GM13976 (cell line): ENCODE measurements around the gene DHRS11.
"Not testable (repeated sequence)": the region's sequence is repeated elsewhere in the genome, so short reads cannot be mapped to it uniquely, and the experiment has no call there.

Source experiments
- DNase-seq: peaks from one replicate; pipeline ENCODE4 v3.0.0; 2012; ENCODE audit warnings: low spot score
- in situ Hi-C: fragments of 300-500 bp; cut with MboI; formaldehyde crosslinking; loops from one replicate; pipeline ENCODE4 v1.12.0; 2022; ENCODE audit warnings: low sequenced_read_pairs, mixed read lengths, inconsistent platforms; ENCODE audit not compliant: unreplicated experiment
- TF ChIP-seq, protein P1 (sequence below): IDR thresholded peaks from 2 replicates; pipeline ENCODE4 v1.5.1; 2012; ENCODE audit warnings: borderline replicate concordance, mild to moderate bottlenecking; ENCODE audit not compliant: insufficient read depth; ENCODE audit errors: extremely low read depth, missing control alignments, control extremely low read depth

Gene DHRS11

DNA sequence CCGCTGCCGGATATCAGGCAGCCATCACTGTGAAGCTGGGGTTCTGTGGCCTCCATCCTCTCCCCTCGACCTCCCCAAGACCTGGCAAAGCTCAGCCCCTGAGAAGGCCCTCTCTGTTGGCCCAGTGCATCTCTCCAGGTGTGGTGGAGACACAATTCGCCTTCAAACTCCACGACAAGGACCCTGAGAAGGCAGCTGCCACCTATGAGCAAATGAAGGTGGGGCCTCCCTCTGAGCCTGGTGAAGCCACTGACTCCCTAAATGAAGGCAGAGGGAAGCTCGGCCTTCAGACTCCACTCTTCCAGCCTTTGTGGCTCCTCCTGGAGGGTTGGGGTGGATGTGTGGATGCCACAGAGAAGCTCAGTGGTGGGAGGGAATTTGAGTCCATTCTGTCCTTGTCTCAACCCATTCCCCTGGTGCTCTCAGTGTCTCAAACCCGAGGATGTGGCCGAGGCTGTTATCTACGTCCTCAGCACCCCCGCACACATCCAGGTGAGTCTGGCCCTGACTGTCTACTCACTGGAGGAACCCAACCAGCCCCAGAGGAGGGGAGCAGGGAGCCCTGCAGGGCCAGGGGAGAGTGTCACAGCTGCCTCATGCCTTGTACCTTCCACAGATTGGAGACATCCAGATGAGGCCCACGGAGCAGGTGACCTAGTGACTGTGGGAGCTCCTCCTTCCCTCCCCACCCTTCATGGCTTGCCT is 8.0 kb downstream of the DHRS11 start:
- TF ChIP-seq, protein P1, sequence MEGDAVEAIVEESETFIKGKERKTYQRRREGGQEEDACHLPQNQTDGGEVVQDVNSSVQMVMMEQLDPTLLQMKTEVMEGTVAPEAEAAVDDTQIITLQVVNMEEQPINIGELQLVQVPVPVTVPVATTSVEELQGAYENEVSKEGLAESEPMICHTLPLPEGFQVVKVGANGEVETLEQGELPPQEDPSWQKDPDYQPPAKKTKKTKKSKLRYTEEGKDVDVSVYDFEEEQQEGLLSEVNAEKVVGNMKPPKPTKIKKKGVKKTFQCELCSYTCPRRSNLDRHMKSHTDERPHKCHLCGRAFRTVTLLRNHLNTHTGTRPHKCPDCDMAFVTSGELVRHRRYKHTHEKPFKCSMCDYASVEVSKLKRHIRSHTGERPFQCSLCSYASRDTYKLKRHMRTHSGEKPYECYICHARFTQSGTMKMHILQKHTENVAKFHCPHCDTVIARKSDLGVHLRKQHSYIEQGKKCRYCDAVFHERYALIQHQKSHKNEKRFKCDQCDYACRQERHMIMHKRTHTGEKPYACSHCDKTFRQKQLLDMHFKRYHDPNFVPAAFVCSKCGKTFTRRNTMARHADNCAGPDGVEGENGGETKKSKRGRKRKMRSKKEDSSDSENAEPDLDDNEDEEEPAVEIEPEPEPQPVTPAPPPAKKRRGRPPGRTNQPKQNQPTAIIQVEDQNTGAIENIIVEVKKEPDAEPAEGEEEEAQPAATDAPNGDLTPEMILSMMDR, result no peak
- DNase-seq, result no peak
- in situ Hi-C loops, result loop anchor here (25.0 kb wide), 1 partner anchor 638 kb away; no protein-coding TSS in a partner anchor

DNA sequence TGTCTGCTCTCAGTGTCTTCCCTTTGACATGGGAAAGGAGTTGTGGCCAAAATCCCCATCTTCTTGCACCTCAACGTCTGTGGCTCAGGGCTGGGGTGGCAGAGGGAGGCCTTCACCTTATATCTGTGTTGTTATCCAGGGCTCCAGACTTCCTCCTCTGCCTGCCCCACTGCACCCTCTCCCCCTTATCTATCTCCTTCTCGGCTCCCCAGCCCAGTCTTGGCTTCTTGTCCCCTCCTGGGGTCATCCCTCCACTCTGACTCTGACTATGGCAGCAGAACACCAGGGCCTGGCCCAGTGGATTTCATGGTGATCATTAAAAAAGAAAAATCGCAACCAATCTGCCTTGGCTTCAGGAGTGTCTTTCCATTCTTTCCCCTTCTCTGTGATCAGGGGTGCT is 8.8 kb downstream of the DHRS11 start:
- no peak for DNase-seq
- in situ Hi-C loops, result loop anchor here (25.0 kb wide), 1 partner anchor 637 kb away; no protein-coding TSS in a partner anchor

DNA sequence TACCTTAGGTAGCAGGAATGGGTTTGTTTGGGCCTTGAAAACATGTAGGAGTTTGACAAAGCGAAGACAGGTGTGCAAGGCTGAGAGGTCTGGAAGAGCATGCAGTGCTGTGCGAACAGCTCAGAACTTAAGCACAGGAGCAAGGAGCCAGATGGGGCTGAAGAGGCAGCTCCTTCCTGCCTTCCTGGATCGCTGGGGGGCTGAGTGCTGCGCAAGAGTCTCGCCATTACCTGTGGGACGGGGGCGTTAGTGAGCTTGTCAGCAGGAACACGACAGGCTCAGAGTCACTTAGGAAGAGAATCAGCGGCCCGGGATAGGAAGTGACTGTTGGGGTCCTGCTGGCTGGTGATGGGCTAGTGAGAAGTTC is 9.2 kb downstream of the DHRS11 start:
- TF ChIP-seq, protein P1, result no peak
- no peak for DNase-seq
- in situ Hi-C loops, result loop anchor here (25.0 kb wide), 1 partner anchor 636 kb away; no protein-coding TSS in a partner anchor

More for the DNA sequence above, 8.8 kb downstream of the DHRS11 start:
- TF ChIP-seq, protein P1, result no peak

DNA sequence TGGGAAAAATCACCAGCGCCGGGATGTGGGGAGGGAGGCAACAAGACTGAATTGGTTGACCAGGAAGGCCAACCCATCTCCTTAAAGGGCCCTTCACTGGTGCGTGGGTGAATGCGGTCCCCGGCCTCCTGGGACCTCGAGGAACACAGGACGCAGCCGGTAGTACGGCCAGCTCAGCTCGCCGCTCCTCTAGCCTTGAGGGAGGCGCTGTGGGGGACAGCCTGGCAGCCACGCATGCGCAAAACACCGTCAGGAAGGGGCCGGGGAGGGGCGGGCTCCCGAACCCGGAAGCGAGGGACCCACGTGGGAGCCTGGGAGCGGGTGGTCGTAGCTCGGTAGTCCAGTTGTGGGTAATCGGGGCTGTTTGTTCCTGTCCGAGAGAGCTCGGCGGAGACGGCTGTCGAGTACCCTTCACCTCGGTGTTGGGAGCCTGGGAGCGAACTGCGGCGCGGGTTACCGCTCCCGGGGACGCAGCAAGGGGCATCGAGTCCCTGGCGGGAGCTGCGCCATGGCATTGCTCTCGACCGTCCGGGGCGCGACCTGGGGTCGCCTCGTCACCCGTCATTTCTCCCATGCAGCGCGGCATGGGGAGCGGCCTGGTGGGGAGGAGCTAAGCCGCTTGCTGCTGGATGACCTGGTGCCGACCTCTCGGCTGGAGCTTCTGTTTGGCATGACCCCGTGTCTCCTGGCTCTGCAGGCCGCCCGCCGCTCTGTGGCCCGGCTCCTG is 9.8 kb downstream of the DHRS11 start, which contains the start of gene MRM1:
Gene MRM1, plus strand, starts transcription at position 281 of the 727 bp plus-strand sequence. Its CDS starts 228 bp downstream, at position 509.
- in situ Hi-C loops, result loop anchor here (25.0 kb wide), 1 partner anchor 636 kb away; no protein-coding TSS in a partner anchor
- TF ChIP-seq, protein P1, result peak; percentile 23
- peak; percentile 96 for DNase-seq

DNA sequence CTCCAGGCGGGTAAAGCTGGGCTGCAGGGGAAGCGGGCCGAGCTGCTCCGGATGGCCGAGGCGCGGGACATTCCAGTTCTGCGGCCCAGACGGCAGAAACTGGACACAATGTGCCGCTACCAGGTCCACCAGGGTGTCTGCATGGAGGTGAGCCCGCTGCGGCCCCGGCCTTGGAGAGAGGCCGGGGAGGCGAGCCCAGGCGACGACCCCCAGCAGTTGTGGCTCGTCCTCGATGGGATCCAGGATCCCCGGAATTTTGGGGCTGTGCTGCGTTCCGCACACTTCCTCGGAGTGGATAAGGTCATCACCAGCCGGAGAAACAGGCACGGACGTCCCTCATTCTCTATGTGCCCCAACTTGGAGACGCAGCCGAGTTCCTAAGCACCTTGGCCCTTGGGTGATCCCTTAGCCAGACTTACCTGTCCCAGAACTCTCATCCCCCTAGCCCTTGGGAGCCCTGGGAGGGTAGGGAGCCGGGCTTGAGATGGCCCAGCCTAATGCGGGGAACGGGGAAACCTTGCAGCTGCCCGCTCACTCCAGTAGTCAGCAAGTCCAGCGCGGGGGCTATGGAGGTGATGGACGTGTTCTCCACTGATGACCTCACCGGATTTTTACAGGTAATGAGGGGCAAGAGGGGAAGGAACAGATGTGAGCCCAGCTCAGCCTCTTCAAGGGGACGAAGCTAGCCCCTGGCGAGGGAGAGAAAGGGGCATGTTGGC is 10.5 kb downstream of the DHRS11 start:
- TF ChIP-seq, protein P1, result no peak
- DNase-seq, result no peak
- in situ Hi-C loops, result loop anchor here (25.0 kb wide), 1 partner anchor 635 kb away; no protein-coding TSS in a partner anchor

DNA sequence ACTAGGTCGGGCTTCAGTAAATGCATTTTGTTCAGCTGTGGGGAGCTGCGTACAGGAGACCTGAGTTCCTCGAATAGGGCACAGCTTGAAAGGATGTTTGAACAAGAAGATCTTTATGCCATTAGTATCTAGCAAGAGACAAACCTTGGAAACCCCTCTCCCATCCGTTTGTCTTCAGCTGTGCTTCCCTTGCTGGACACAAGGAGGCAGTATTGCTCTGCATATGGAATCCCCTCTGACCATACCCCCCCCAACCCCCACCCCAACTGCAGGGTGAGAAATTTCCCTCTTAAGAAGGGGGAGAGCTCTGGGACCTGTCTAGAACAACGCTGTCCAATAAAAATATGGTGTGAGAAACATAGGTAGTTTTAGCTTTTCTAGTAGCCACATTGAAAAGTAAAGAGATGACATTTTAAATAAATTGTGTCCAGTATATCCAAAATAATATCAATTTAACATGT is 11.3 kb downstream of the DHRS11 start:
- peak; percentile 80 for DNase-seq
- TF ChIP-seq, protein P1, result peak; percentile 75
- in situ Hi-C loops, result loop anchor here (25.0 kb wide), 1 partner anchor 634 kb away; no protein-coding TSS in a partner anchor

DNA sequence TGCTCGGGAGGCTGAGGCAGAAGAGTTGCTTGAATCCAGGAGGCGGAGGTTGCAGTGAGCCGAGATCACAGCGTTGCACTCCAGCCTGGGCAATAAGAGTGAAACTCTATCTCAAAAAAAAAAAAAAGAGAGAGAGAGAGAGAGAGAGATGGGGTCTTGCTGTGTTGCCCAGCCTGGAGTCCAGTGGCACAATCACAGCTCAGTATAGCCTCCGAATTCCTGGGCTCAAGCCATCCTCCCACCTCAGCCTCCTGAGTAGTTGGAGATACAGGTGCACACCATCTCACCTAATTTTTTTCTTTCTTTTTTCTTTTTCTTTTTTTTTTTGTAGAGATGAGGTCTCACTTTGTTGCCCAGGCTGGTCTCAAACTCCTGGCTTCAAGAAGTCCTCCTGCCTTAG is 13.3 kb downstream of the DHRS11 start:
- in situ Hi-C loops, result loop anchor here (25.0 kb wide), 1 partner anchor 632 kb away; no protein-coding TSS in a partner anchor

More for the DNA sequence above, 13.3 kb downstream of the DHRS11 start:
- DNase-seq, result not testable (repeated sequence)
